AG09319 (cell line): Measurements from ENCODE around the gene HTR4.

Source experiments
- DNase-seq: peaks from one replicate; pipeline ENCODE4 v3.0.0-alpha.2; 2010; ENCODE audit warnings: low read depth; ENCODE audit errors: extremely low read depth
- CTCF ChIP-seq: IDR thresholded peaks from 2 replicates; pipeline ENCODE4 v1.5.1; 2011; ENCODE audit warnings: low read depth, mild to moderate bottlenecking, inconsistent platforms, low read length, moderate library complexity

HTR4 gene

GRCh38 chr5:148690945-148691344 lies 36.6 kb upstream of the HTR4 start:
- DNase-seq: no peak
- no peak for TF ChIP-seq CTCF

GRCh38 chr5:148688787-148689186 lies 34.5 kb upstream of the HTR4 start:
- no peak for DNase-seq
- TF ChIP-seq CTCF: no peak

DNA sequence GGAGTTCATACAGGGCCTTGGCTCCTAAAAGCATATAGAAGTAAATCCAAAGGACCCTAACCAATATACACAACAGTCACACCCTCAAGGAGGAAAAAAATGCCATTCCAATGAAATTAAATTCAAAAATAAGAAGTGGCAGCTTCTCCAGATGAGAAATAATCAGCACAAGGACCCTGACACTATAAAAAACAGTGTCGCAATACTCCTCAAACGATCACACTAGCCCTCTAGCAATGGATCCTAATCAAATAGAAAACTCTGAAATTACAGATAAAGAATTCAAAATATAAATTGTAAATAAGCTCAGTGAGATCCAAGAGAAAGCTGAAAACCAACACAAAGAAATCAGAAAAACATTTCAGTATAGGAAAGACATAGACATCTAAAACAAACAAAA lies 33.5 kb upstream of the HTR4 start:
- DNase-seq: no peak
- TF ChIP-seq CTCF: no peak

DNA sequence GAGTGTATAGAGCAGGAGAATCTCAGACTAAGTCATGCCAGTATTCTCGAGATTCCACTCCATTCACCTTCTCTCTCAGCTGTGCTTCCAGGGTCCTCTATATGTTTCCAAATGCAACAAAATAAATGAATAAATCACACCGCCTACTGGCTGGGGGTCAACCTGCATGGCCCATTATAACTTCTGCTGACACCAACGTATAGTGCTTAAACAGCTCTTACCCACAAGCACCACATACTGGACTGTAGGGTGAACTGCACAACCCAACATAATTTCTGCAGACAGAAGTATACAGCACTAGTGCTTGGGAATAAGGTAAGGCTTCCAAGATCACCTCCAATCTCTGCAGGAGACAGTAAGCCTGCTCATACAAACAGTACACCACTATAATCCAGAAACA lies 33.1 kb upstream of the HTR4 start:
- DNase-seq: no peak
- peak; percentile 14 for TF ChIP-seq CTCF

DNA sequence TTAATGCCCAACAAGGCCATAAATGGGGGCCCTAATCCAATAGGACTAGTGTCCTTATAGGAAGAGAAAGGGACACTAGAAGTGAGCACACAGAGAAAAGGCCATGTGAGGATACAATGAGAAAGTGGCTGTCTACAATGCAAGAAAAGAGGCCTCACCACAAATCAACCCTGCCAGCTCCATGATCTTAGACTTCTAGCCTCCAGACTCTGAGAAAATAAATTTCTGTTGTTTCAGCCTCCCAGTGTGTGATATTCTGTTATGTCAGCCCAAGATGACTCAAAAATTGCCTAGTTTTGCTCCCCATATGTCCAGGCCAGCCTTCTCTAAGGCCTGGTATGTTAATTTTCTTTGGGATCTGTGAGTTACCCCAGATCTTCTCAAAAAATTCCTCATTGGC lies 32.3 kb upstream of the HTR4 start:
- no peak for DNase-seq
- no peak for TF ChIP-seq CTCF

- DNase-seq: no peak
- no peak for TF ChIP-seq CTCF
These were observed 31.3 kb upstream of the HTR4 start for GRCh38 chr5:148685520-148686134.

- no peak for DNase-seq
- TF ChIP-seq CTCF: no peak
These were observed 30.2 kb upstream of the HTR4 start for GRCh38 chr5:148684528-148684927.
